DOHH2 (cell line): ENCODE measurements around the gene TMCO1.

ENCODE experiments used
- H3F3A ChIP-seq: fragments of 200-600 bp; sonication (generic), shearing (Covaris generic); 2 replicates; pipeline ENCODE4 v1.6.0; 2016; ENCODE audit warnings: antibody characterized with exemption, mild to moderate bottlenecking; ENCODE audit not compliant: control insufficient read depth, insufficient read depth
- H3K27ac ChIP-seq: fragments of 200-600 bp; sonication (generic); 2 replicates; pipeline ENCODE4 v1.5.1; 2014; ENCODE audit warnings: low read depth, mild to moderate bottlenecking, low read length, moderate library complexity
- H3K27me3 ChIP-seq: fragments of 200-600 bp; sonication (generic); 2 replicates; pipeline ENCODE4 v1.6.1; 2014; ENCODE audit warnings: mild to moderate bottlenecking, low read length, mixed read lengths; ENCODE audit not compliant: control insufficient read depth
- H3K36me3 ChIP-seq: fragments of 200-600 bp; sonication (generic); 2 replicates; pipeline ENCODE4 v1.6.1; 2014; ENCODE audit warnings: mild to moderate bottlenecking, low read length, moderate library complexity, mixed read lengths; ENCODE audit not compliant: control insufficient read depth
- H3K4me1 ChIP-seq: fragments of 200-600 bp; sonication (generic); 2 replicates; pipeline ENCODE4 v1.6.1; 2014; ENCODE audit warnings: mild to moderate bottlenecking, low read length, mixed read lengths; ENCODE audit not compliant: control insufficient read depth
- H3K4me2 ChIP-seq: fragments of 200-600 bp; sonication (generic); 2 replicates; pipeline ENCODE4 v1.6.0; 2014; ENCODE audit warnings: mild to moderate bottlenecking, low read length, moderate library complexity
- H3K4me3 ChIP-seq: fragments of 200-600 bp; sonication (generic); 2 replicates; pipeline ENCODE4 v1.5.1; 2014; ENCODE audit warnings: mild to moderate bottlenecking, low read length, mixed read lengths
- H3K79me2 ChIP-seq: fragments of 200-600 bp; sonication (generic); 2 replicates; pipeline ENCODE4 v1.6.1; 2014; ENCODE audit warnings: mild to moderate bottlenecking, low read length, mixed read lengths; ENCODE audit not compliant: control insufficient read depth
- H3K9me2 ChIP-seq: fragments of 200-600 bp; sonication (generic); replicated peaks from 2 replicates; pipeline ENCODE4 v1.6.1; 2014; ENCODE audit warnings: mild to moderate bottlenecking, low read length, mixed read lengths; ENCODE audit not compliant: control insufficient read depth
- H3K9me3 ChIP-seq: fragments of 200-600 bp; sonication (generic); 2 replicates; pipeline ENCODE4 v1.6.1; 2014; ENCODE audit warnings: antibody characterized with exemption, low read length, mixed read lengths; ENCODE audit not compliant: control insufficient read depth, insufficient read depth
- H4K20me1 ChIP-seq: fragments of 200-600 bp; sonication (generic); 2 replicates; pipeline ENCODE4 v1.6.0; 2014; ENCODE audit warnings: low read depth, mild to moderate bottlenecking, antibody characterized with exemption, low read length, moderate library complexity; ENCODE audit not compliant: control insufficient read depth, insufficient read depth
- CTCF ChIP-seq: fragments of 200-600 bp; sonication (generic); IDR thresholded peaks from one replicate; pipeline ENCODE4 v1.5.1; 2014; ENCODE audit warnings: antibody characterized with exemption, mild to moderate bottlenecking, low read depth, low read length; ENCODE audit not compliant: poor library complexity, severe bottlenecking
- EZH2phosphoT487 ChIP-seq: fragments of 200-600 bp; sonication (generic); IDR thresholded peaks from 2 replicates; pipeline ENCODE4 v1.6.1; 2017; ENCODE audit warnings: borderline replicate concordance, mild to moderate bottlenecking, antibody characterized with exemption, low read length, moderate library complexity, mixed read lengths

The TMCO1 gene

GRCh38 chr1:165773324-165773965 is 4.8 kb upstream of the TMCO1 start:
- H4K20me1 ChIP-seq = no peaks in the 10 kb centered on the region
- no peak for TF ChIP-seq EZH2phosphoT487
- TF ChIP-seq CTCF = no peak
- H3F3A ChIP-seq = no peaks in the 10 kb centered on the region
- H3K9me2 ChIP-seq = no peaks in the 10 kb centered on the region
- H3K9me3 ChIP-seq = no peaks in the 10 kb centered on the region
- peaks cover 10% of the 10 kb centered on the region for H3K36me3 ChIP-seq
- H3K27ac ChIP-seq = no peak overlapping the region
- peaks cover 18% of the 10 kb centered on the region for H3K79me2 ChIP-seq
- peaks cover 12% of the 10 kb centered on the region for H3K4me1 ChIP-seq
- H3K4me3 ChIP-seq = no peak overlapping the region
- no peak overlapping the region for H3K4me2 ChIP-seq
- no peaks in the 10 kb centered on the region for H3K27me3 ChIP-seq

- Histone ChIP-seq H3K4me1 (peaks cover 16% of the 10 kb centered on the region), H3K36me3 (peaks cover 14% of the 10 kb centered on the region), H3K79me2 (peaks cover 25% of the 10 kb centered on the region), H3K9me3 (no peaks in the 10 kb centered on the region), H3K27ac (no peak overlapping the region), H3K27me3 (no peaks in the 10 kb centered on the region), H3K4me3 (no peak overlapping the region), H3K4me2 (no peak overlapping the region), H4K20me1 (no peaks in the 10 kb centered on the region), H3F3A (no peaks in the 10 kb centered on the region), H3K9me2 (no peaks in the 10 kb centered on the region)
- no peak for TF ChIP-seq EZH2phosphoT487
- no peak for TF ChIP-seq CTCF
Observed at GRCh38 chr1:165772739-165773138, 4.1 kb upstream of the TMCO1 start.

GRCh38 chr1:165764277-165764676 is 4.4 kb downstream of the TMCO1 start:
- Histone ChIP-seq H3K4me3 (no peak overlapping the region), H3K27ac (no peak overlapping the region), H3K27me3 (no peaks in the 10 kb centered on the region), H3K36me3 (peaks cover 59% of the 10 kb centered on the region), H3K4me1 (peaks cover 10% of the 10 kb centered on the region), H3K4me2 (no peak overlapping the region), H4K20me1 (no peaks in the 10 kb centered on the region; the same call in 1 of the 2 replicates), H3K9me3 (no peaks in the 10 kb centered on the region), H3K79me2 (peaks cover 38% of the 10 kb centered on the region), H3K9me2 (no peaks in the 10 kb centered on the region), H3F3A (no peaks in the 10 kb centered on the region)
- TF ChIP-seq CTCF (no peak), EZH2phosphoT487 (no peak)
